CD4-positive, alpha-beta memory T cell (primary cell): ENCODE measurements around the gene ZNF385A. TPM values are rescaled to one million over a fixed set of nuclear protein-coding genes. Genes with fewer than 3 reads are reported as not detected.

Source experiments
- CTCF ChIA-PET: fragments of 350-600 bp; sonication (Branson Sonifier 250); formaldehyde crosslinking; loops from one replicate; lab custom pipeline; 2021; ENCODE audit warnings: inconsistent platforms; ENCODE audit not compliant: partially characterized antibody; lab: Charles Lee
- POLR2A ChIA-PET: fragments of 350-600 bp; sonication (Branson Sonifier 250); formaldehyde crosslinking; loops from one replicate; lab custom pipeline; 2021; ENCODE audit not compliant: partially characterized antibody; lab: Charles Lee
- DNase-seq, 5 donors: peaks; one replicate each; pipeline versions ENCODE4 v3.0.0 to v3.0.0-alpha.2; 2020 to 2022; ENCODE audit warnings: mixed read lengths in 1 of 5
- H3K27ac ChIP-seq: one replicate; pipeline ENCODE4 v1.7.0; 2013; ENCODE audit warnings: low read depth, low read length
- H3K27me3 ChIP-seq: 2 replicates; pipeline ENCODE4 v1.7.0; 2013; ENCODE audit warnings: mild to moderate bottlenecking, low read length, moderate library complexity; ENCODE audit not compliant: insufficient read depth
- H3K36me3 ChIP-seq: 2 replicates; pipeline ENCODE4 v1.7.0; 2013; ENCODE audit warnings: mild to moderate bottlenecking, low read length, moderate library complexity; ENCODE audit not compliant: insufficient read depth
- H3K4me1 ChIP-seq: 2 replicates; pipeline ENCODE4 v1.7.0; 2013; ENCODE audit warnings: mild to moderate bottlenecking, low read length, moderate library complexity; ENCODE audit not compliant: insufficient read depth
- H3K4me3 ChIP-seq, 2 donors: one replicate each; pipeline ENCODE4 v1.7.0; 2013; ENCODE audit warnings: low read length in 2 of 2, mild to moderate bottlenecking in 1 of 2
- H3K9me3 ChIP-seq, 2 donors: one replicate each; pipeline ENCODE4 v1.7.0; 2013; ENCODE audit warnings: low read length in 2 of 2, control low read depth in 1 of 2; ENCODE audit not compliant: control insufficient read depth in 1 of 2
- H3K27ac Mint-ChIP-seq, 7 donors: one replicate each; pipeline ENCODE4 v1.8.0; 2020 to 2021; ENCODE audit warnings: mixed read lengths in 7 of 7, mild to moderate bottlenecking in 6 of 7, inconsistent platforms in 3 of 7, moderate library complexity in 3 of 7
- H3K27me3 Mint-ChIP-seq, 2 donors: one replicate each; pipeline ENCODE4 v1.8.0; 2020 to 2021; ENCODE audit warnings: mixed read lengths in 2 of 2
- H3K36me3 Mint-ChIP-seq, 2 donors: one replicate each; pipeline ENCODE4 v1.8.0; 2020 to 2021; ENCODE audit warnings: mixed read lengths in 2 of 2, inconsistent platforms in 1 of 2, mild to moderate bottlenecking in 1 of 2
- H3K4me1 Mint-ChIP-seq, 4 donors: one replicate each; pipeline ENCODE4 v1.8.0; 2020 to 2021; ENCODE audit warnings: mixed read lengths in 4 of 4, mild to moderate bottlenecking in 1 of 4
- H3K4me3 Mint-ChIP-seq, 8 donors: one replicate each; pipeline ENCODE4 v1.8.0; 2020 to 2021; ENCODE audit warnings: mixed read lengths in 8 of 8, mild to moderate bottlenecking in 7 of 8, moderate library complexity in 6 of 8, inconsistent platforms in 3 of 8
- H3K9me3 Mint-ChIP-seq, 8 donors: one replicate each; pipeline ENCODE4 v1.8.0; 2020 to 2021; ENCODE audit warnings: mixed read lengths in 8 of 8, mild to moderate bottlenecking in 5 of 8, inconsistent platforms in 3 of 8, moderate library complexity in 1 of 8
- intact Hi-C: fragments of 100-400 bp; cut with micrococcal nuclease; formaldehyde crosslinking; loops from one replicate; pipeline ENCODE4 v1.15.1; 2023
- polyA plus RNA-seq, 2 donors: library from polyadenylated mRNA; unstranded; fragments of 300-500 nt; fragmentation: Illumina TruSeq; gene quantifications; one replicate each; pipeline ENCODE4 v1.2.3, GENCODE V29; 2021
- total RNA-seq, 2 experiments: library from RNA; stranded (reverse); gene quantifications; one replicate each; pipeline ENCODE4 v1.2.3, GENCODE V29; 2021

ZNF385A gene
- total and polyA plus RNA-seq, 4 experiments from 2014 or later, result 1.8 to 2.1 TPM; not detected in 2

DNA sequence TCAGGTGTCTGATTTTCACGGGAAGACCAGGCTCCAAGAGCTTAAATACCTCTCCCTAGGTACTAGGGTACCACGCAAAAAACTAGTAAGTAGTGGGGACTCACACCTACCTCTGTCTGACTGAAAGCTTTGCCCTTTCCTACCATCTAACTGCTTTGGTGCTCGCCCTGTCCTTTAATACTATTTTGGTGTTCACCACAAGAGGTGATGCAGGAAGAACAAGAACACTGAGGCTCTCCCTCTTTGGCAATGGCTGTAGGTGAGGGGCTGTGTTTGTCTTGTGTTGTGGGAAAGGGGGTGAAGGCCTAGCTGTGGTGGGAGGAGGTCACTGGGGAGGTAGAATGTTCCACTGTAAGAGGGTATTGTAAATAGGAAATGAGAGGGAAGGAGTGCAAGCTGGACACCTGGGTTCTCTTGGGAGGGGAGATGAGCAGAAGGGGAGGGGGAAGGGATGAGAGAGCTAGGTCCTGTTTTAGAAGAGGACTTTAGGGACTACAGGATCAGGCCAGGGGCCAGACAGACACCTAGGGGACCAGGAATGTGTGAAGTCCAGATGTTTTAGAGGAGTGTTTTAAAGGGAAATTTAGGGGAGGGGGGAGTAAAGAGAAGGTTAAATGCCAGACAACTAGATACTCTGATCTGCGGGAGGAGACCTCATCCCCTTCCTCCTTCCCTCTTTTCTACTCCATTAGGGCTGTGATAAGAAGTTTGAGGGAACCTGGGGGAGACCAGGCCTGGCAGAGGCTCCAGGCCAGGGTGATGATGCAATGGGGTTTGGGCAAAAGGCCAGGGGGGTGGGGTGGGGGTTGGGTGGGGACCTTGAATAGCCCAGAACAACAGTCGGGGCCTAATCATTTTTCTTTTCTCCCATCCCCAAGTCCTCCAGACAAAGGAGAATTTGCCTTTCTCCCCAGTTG, 32.4 kb upstream of the ZNF385A start:
- ChIA-PET POLR2A (interaction anchor here (1.5 to 11.6 kb wide), 8 partner anchors 9 to 136 kb away, joined by 4 to 213 read pairs (median 21); partner anchors contain the start of genes CBX5, HNRNPA1 and NCKAP1L), CTCF (interaction anchor here (0.8 to 14.7 kb wide), 9 partner anchors 8 to 81 kb away, joined by 3 to 379 read pairs (median 15); partner anchors contain the start of gene NCKAP1L)
- peak overlapping the region; percentile 90 to 99 (median 98) for H3K27ac Mint-ChIP-seq
- no peaks in the 10 kb centered on the region for H3K27me3 Mint-ChIP-seq
- Histone ChIP-seq H3K27ac (peak overlapping the region; percentile 91), H3K36me3 (no peaks in the 10 kb centered on the region), H3K27me3 (no peaks in the 10 kb centered on the region), H3K4me1 (peaks cover 69% of the 10 kb centered on the region), H3K4me3 (peak overlapping the region; percentile 55 to 81), H3K9me3 (no peaks in the 10 kb centered on the region)
- H3K4me1 Mint-ChIP-seq, result peaks cover 43 to 91% (median 60%) of the 10 kb centered on the region in 4 donors
- intact Hi-C loops, result loop anchor here (2.0 kb wide), 1 partner anchor 16 kb away; no protein-coding TSS in a partner anchor
- peaks cover 4 to 29% of the 10 kb centered on the region in 2 donors for H3K36me3 Mint-ChIP-seq
- no peaks in the 10 kb centered on the region for H3K9me3 Mint-ChIP-seq
- DNase-seq, result peak in 2 of 5 donors; percentile 22 to 39
- H3K4me3 Mint-ChIP-seq, result peak overlapping the region; percentile 96 to 98 (median 98)

- peak in 1 of 5 donors; percentile 16 for DNase-seq
- Histone ChIP-seq H3K36me3 (peaks cover 11% of the 10 kb centered on the region), H3K27me3 (no peaks in the 10 kb centered on the region), H3K9me3 (no peaks in the 10 kb centered on the region), H3K4me1 (peaks cover 80% of the 10 kb centered on the region), H3K27ac (peak overlapping the region; percentile 91), H3K4me3 (no peak overlapping the region)
- Mint-ChIP-seq H3K27me3 (no peaks in the 10 kb centered on the region), H3K27ac (peak overlapping the region; percentile 90 to 99 (median 98)), H3K9me3 (no peaks in the 10 kb centered on the region), H3K4me3 (peak overlapping the region; percentile 60 to 98 (median 97)), H3K4me1 (peaks cover 41 to 89% (median 63%) of the 10 kb centered on the region in 4 donors), H3K36me3 (peaks cover 9 to 33% of the 10 kb centered on the region in 2 donors)
- CTCF ChIA-PET, result interaction anchor here (0.8 to 14.7 kb wide), 10 partner anchors 9 to 82 kb away, joined by 3 to 379 read pairs (median 6); partner anchors contain the start of gene NCKAP1L
- intact Hi-C loops, result no loop called here
- POLR2A ChIA-PET, result interaction anchor here (0.8 to 11.6 kb wide), 9 partner anchors 11 to 135 kb away, joined by 3 to 213 read pairs (median 21); partner anchors contain the start of genes HNRNPA1 and NCKAP1L
These were observed 30.8 kb upstream of the ZNF385A start for GRCh38 chr12:54415221-54415929.

DNA sequence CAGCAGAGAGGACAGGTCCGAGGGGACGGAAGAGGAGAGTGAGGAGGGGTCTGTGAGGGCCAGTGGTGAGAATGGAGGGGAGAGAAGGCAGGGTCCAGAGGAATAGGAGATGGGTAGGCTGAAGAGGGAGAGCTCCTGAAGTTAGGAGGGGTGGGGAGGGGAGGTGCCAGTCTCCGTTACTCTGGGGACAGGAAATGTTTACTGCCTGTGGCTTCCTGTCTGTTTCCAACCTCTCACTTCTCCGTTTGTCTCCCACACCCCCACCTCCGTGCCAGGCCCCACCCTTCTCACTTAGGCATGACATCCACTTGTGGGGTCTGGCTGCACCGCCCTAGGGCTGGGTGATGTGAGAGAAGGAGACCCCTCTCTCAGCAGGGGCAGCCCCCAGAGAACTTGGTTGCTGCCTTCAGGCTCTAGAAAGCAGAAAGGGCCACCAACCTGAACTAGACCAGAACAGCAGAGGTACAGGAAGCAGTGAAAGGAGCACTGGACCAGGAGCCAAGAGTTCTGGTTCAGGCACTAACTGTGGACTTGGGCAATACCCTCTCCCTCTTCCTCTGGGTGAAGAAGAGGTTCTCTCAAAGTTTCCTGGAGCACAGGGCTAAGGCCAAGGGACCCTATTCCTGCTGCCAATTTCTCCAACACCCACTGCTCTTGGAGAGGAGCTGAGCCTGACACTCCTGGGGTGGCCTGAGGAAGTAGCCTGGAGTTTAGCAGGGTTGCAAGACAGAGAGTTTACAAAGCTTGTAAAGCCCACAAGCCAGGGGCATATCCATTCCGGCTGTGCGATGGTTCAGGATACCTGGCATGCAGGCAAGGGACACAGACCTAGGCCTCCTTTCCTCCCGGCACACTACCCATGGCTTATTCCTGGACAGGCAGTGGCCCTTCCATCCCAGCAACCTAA, 29.0 kb upstream of the ZNF385A start:
- ChIA-PET POLR2A (interaction anchor here (0.9 to 11.6 kb wide), 11 partner anchors 12 to 136 kb away, joined by 3 to 213 read pairs (median 8); partner anchors contain the start of genes CBX5, HNRNPA1, NCKAP1L and PDE1B), CTCF (interaction anchor here (0.8 to 14.7 kb wide), 9 partner anchors 11 to 199 kb away, joined by 3 to 379 read pairs (median 5); partner anchors contain the start of gene COPZ1)
- Histone ChIP-seq H3K27ac (peak overlapping the region; percentile 92), H3K4me3 (peak overlapping the region; percentile 69 to 94), H3K36me3 (peaks cover 28% of the 10 kb centered on the region), H3K4me1 (peaks cover 80% of the 10 kb centered on the region), H3K27me3 (no peaks in the 10 kb centered on the region), H3K9me3 (no peaks in the 10 kb centered on the region)
- Mint-ChIP-seq H3K4me3 (peak overlapping the region; percentile 72 to 90 (median 82)), H3K27ac (peak overlapping the region; percentile 90 to 100 (median 97)), H3K36me3 (peaks cover 13 to 41% of the 10 kb centered on the region in 2 donors), H3K4me1 (peaks cover 41 to 85% (median 67%) of the 10 kb centered on the region in 4 donors), H3K27me3 (no peaks in the 10 kb centered on the region), H3K9me3 (no peaks in the 10 kb centered on the region)
- intact Hi-C loops, result loop anchor here (1.0 to 5.0 kb wide), 4 partner anchors 13 to 84 kb away; partner anchors contain the start of gene NCKAP1L
- DNase-seq, result peak; percentile 78 to 94 (median 82)

DNA sequence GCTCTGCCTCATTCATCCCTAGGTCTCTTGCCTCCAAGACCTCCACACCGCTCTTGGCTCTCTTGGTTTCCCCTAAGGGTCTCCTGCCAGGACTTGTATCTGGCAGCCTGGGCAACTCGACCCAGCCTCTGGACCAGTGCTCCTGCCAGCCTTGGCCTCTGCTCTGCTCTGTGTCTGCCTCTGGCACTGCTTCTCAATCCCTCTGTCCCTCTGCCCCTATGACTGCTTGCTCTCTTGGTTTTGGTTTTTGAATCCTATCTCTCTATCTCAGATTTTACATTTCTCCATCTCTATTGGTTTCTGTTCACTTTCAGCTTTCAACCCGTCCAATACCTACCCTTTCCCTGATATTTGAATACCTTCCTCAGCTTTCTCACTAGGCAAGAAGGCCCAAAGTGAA, 28.3 kb upstream of the ZNF385A start:
- Histone ChIP-seq H3K36me3 (peaks cover 33% of the 10 kb centered on the region), H3K4me1 (peaks cover 80% of the 10 kb centered on the region), H3K27me3 (no peaks in the 10 kb centered on the region), H3K9me3 (no peaks in the 10 kb centered on the region), H3K4me3 (peak overlapping the region; percentile 69 to 94), H3K27ac (peak overlapping the region; percentile 92)
- Mint-ChIP-seq H3K4me3 (peak overlapping the region; percentile 72 to 90 (median 82)), H3K9me3 (no peaks in the 10 kb centered on the region), H3K27ac (peak overlapping the region; percentile 90 to 100 (median 97)), H3K27me3 (no peaks in the 10 kb centered on the region), H3K4me1 (peaks cover 44 to 84% (median 68%) of the 10 kb centered on the region in 4 donors), H3K36me3 (peaks cover 18 to 40% of the 10 kb centered on the region in 2 donors)
- POLR2A ChIA-PET, result interaction anchor here (0.9 to 11.6 kb wide), 11 partner anchors 11 to 137 kb away, joined by 3 to 213 read pairs (median 8); partner anchors contain the start of genes CBX5, HNRNPA1, NCKAP1L and PDE1B
- peak in 4 of 5 donors; percentile 40 to 53 (median 42) for DNase-seq
- intact Hi-C loops, result loop anchor here (1.0 to 5.0 kb wide), 4 partner anchors 13 to 85 kb away; partner anchors contain the start of gene NCKAP1L
- CTCF ChIA-PET, result interaction anchor here (0.8 to 14.7 kb wide), 9 partner anchors 11 to 198 kb away, joined by 3 to 379 read pairs (median 5); partner anchors contain the start of gene COPZ1

GRCh38 chr12:54412348-54412747, 27.8 kb upstream of the ZNF385A start:
- Mint-ChIP-seq H3K4me3 (peak overlapping the region; percentile 72 to 90 (median 82)), H3K9me3 (no peaks in the 10 kb centered on the region), H3K4me1 (peaks cover 44 to 84% (median 70%) of the 10 kb centered on the region in 4 donors), H3K27me3 (no peaks in the 10 kb centered on the region), H3K27ac (peak overlapping the region; percentile 90 to 100 (median 97)), H3K36me3 (peaks cover 22 to 44% of the 10 kb centered on the region in 2 donors)
- intact Hi-C loops, result loop anchor here (5.0 kb wide), 1 partner anchor 85 kb away; the partner anchor contains the start of gene NCKAP1L
- ChIA-PET CTCF (interaction anchor here (1.0 to 14.7 kb wide), 8 partner anchors 11 to 197 kb away, joined by 3 to 379 read pairs (median 12); partner anchors contain the start of gene COPZ1), POLR2A (interaction anchor here (0.9 to 11.6 kb wide), 12 partner anchors 8 to 132 kb away, joined by 3 to 213 read pairs (median 8); partner anchors contain the start of genes CBX5, HNRNPA1 and NCKAP1L)
- Histone ChIP-seq H3K4me3 (peak overlapping the region; percentile 69 to 94), H3K27me3 (no peaks in the 10 kb centered on the region), H3K27ac (peak overlapping the region; percentile 92), H3K36me3 (peaks cover 37% of the 10 kb centered on the region), H3K9me3 (no peaks in the 10 kb centered on the region), H3K4me1 (peaks cover 80% of the 10 kb centered on the region)
- peak in 1 of 5 donors; percentile 33 for DNase-seq
